DOHH2 (cell line): Measurements from ENCODE around the gene HDAC3.

ENCODE experiments used
- H3F3A ChIP-seq: fragments of 200-600 bp; sonication (generic), shearing (Covaris generic); 2 replicates; pipeline ENCODE4 v1.6.0; 2016; ENCODE audit warnings: antibody characterized with exemption, mild to moderate bottlenecking; ENCODE audit not compliant: control insufficient read depth, insufficient read depth
- H3K27ac ChIP-seq: fragments of 200-600 bp; sonication (generic); 2 replicates; pipeline ENCODE4 v1.5.1; 2014; ENCODE audit warnings: low read depth, mild to moderate bottlenecking, low read length, moderate library complexity
- H3K27me3 ChIP-seq: fragments of 200-600 bp; sonication (generic); 2 replicates; pipeline ENCODE4 v1.6.1; 2014; ENCODE audit warnings: mild to moderate bottlenecking, low read length, mixed read lengths; ENCODE audit not compliant: control insufficient read depth
- H3K36me3 ChIP-seq: fragments of 200-600 bp; sonication (generic); 2 replicates; pipeline ENCODE4 v1.6.1; 2014; ENCODE audit warnings: mild to moderate bottlenecking, low read length, moderate library complexity, mixed read lengths; ENCODE audit not compliant: control insufficient read depth
- H3K4me1 ChIP-seq: fragments of 200-600 bp; sonication (generic); 2 replicates; pipeline ENCODE4 v1.6.1; 2014; ENCODE audit warnings: mild to moderate bottlenecking, low read length, mixed read lengths; ENCODE audit not compliant: control insufficient read depth
- H3K4me2 ChIP-seq: fragments of 200-600 bp; sonication (generic); 2 replicates; pipeline ENCODE4 v1.6.0; 2014; ENCODE audit warnings: mild to moderate bottlenecking, low read length, moderate library complexity
- H3K4me3 ChIP-seq: fragments of 200-600 bp; sonication (generic); 2 replicates; pipeline ENCODE4 v1.5.1; 2014; ENCODE audit warnings: mild to moderate bottlenecking, low read length, mixed read lengths
- H3K79me2 ChIP-seq: fragments of 200-600 bp; sonication (generic); 2 replicates; pipeline ENCODE4 v1.6.1; 2014; ENCODE audit warnings: mild to moderate bottlenecking, low read length, mixed read lengths; ENCODE audit not compliant: control insufficient read depth
- H3K9me2 ChIP-seq: fragments of 200-600 bp; sonication (generic); replicated peaks from 2 replicates; pipeline ENCODE4 v1.6.1; 2014; ENCODE audit warnings: mild to moderate bottlenecking, low read length, mixed read lengths; ENCODE audit not compliant: control insufficient read depth
- H3K9me3 ChIP-seq: fragments of 200-600 bp; sonication (generic); 2 replicates; pipeline ENCODE4 v1.6.1; 2014; ENCODE audit warnings: antibody characterized with exemption, low read length, mixed read lengths; ENCODE audit not compliant: control insufficient read depth, insufficient read depth
- H4K20me1 ChIP-seq: fragments of 200-600 bp; sonication (generic); 2 replicates; pipeline ENCODE4 v1.6.0; 2014; ENCODE audit warnings: low read depth, mild to moderate bottlenecking, antibody characterized with exemption, low read length, moderate library complexity; ENCODE audit not compliant: control insufficient read depth, insufficient read depth
- EZH2phosphoT487 ChIP-seq: fragments of 200-600 bp; sonication (generic); IDR thresholded peaks from 2 replicates; pipeline ENCODE4 v1.6.1; 2017; ENCODE audit warnings: borderline replicate concordance, mild to moderate bottlenecking, antibody characterized with exemption, low read length, moderate library complexity, mixed read lengths
- TF ChIP-seq, protein P1 (sequence below): fragments of 200-600 bp; sonication (generic); IDR thresholded peaks from one replicate; pipeline ENCODE4 v1.5.1; 2014; ENCODE audit warnings: antibody characterized with exemption, mild to moderate bottlenecking, low read depth, low read length; ENCODE audit not compliant: poor library complexity, severe bottlenecking

HDAC3 gene

DNA sequence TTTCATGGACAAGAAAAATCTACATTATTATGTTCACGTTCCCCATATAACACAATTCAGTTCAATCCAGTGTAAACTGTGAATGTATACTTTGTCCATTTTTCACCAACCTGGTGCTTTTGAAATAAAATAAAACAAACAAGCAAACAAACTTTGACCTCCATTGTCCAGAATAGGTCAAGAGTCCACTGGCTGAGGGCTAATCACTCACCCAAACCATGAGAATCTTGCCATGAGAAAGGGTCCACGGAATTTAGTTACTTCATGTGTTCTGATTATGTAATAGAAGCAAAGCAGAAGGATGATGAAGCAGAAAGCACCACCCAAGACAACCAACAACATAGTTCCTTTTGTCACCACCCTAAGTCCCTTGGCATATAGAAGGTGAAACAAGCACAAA, 46.5 kb downstream of the HDAC3 start:
- H3K9me2 ChIP-seq: no peaks in the 10 kb centered on the region
- peaks cover 41% of the 10 kb centered on the region for H3K36me3 ChIP-seq
- H3K79me2 ChIP-seq: peaks cover 39% of the 10 kb centered on the region
- H3K4me2 ChIP-seq: no peak overlapping the region
- peaks cover 31% of the 10 kb centered on the region for H3K4me1 ChIP-seq
- TF ChIP-seq, protein P1, sequence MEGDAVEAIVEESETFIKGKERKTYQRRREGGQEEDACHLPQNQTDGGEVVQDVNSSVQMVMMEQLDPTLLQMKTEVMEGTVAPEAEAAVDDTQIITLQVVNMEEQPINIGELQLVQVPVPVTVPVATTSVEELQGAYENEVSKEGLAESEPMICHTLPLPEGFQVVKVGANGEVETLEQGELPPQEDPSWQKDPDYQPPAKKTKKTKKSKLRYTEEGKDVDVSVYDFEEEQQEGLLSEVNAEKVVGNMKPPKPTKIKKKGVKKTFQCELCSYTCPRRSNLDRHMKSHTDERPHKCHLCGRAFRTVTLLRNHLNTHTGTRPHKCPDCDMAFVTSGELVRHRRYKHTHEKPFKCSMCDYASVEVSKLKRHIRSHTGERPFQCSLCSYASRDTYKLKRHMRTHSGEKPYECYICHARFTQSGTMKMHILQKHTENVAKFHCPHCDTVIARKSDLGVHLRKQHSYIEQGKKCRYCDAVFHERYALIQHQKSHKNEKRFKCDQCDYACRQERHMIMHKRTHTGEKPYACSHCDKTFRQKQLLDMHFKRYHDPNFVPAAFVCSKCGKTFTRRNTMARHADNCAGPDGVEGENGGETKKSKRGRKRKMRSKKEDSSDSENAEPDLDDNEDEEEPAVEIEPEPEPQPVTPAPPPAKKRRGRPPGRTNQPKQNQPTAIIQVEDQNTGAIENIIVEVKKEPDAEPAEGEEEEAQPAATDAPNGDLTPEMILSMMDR: no peak
- no peak for TF ChIP-seq EZH2phosphoT487
- H4K20me1 ChIP-seq: no peaks in the 10 kb centered on the region
- no peaks in the 10 kb centered on the region for H3K27me3 ChIP-seq
- no peak overlapping the region for H3K4me3 ChIP-seq
- H3F3A ChIP-seq: peaks cover 8% of the 10 kb centered on the region; the same call in 1 of the 2 replicates
- no peaks in the 10 kb centered on the region for H3K9me3 ChIP-seq
- H3K27ac ChIP-seq: no peak overlapping the region

DNA sequence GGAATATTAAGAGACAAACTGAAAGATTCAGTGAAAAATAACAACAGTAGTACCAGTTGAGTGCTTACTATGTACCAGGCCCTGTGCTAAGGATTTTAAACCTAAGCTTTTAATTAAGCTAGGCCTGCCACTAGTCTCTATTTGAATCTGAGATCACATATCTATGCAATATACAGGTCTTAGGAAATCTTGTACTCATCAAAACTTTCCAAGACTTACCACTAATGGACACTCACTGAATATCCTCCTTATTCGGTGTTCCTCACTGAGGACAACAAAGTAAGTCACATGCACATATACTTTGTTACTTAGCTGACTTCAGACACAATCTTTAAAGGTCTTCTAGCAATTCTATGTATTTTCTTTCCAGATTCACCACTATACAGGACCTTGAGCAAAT, 50.4 kb downstream of the HDAC3 start:
- H3K79me2 ChIP-seq: peaks cover 30% of the 10 kb centered on the region
- no peak overlapping the region for H3K27ac ChIP-seq
- no peaks in the 10 kb centered on the region for H3K9me2 ChIP-seq
- TF ChIP-seq EZH2phosphoT487: no peak
- TF ChIP-seq, protein P1: no peak
- H3K27me3 ChIP-seq: no peaks in the 10 kb centered on the region
- peaks cover 64% of the 10 kb centered on the region for H3K36me3 ChIP-seq
- no peaks in the 10 kb centered on the region for H3F3A ChIP-seq
- H3K4me3 ChIP-seq: no peak overlapping the region
- H3K4me2 ChIP-seq: peak overlapping the region; percentile 19
- H3K4me1 ChIP-seq: peaks cover 22% of the 10 kb centered on the region
- H4K20me1 ChIP-seq: no peaks in the 10 kb centered on the region
- no peaks in the 10 kb centered on the region for H3K9me3 ChIP-seq

DNA sequence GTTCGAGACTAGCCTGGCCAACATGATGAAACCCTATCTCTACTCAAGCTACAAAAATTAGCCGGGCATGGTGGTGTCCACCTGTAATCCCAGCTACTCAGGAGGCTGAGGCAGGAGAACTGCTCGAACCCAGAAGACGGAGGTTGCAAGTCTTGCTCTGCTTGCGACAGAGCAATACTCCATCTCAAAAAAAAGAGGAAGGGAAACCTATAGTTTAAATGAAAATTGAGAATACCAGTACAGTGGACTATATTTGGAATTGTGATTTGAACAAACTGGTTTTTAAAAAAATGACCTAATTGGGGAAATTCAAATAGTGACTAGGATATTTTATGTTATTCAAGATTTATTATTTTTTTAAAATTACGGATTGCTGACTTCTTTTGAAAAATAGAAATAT, 51.1 kb downstream of the HDAC3 start:
- Histone ChIP-seq H3K9me3 (no peaks in the 10 kb centered on the region), H4K20me1 (no peaks in the 10 kb centered on the region), H3K36me3 (peaks cover 71% of the 10 kb centered on the region), H3F3A (no peaks in the 10 kb centered on the region), H3K27ac (no peak overlapping the region), H3K4me2 (peak overlapping the region; percentile 19), H3K79me2 (peaks cover 23% of the 10 kb centered on the region), H3K9me2 (no peaks in the 10 kb centered on the region), H3K4me3 (no peak overlapping the region), H3K4me1 (peaks cover 22% of the 10 kb centered on the region), H3K27me3 (no peaks in the 10 kb centered on the region)
- TF ChIP-seq, protein P1: no peak
- no peak for TF ChIP-seq EZH2phosphoT487

DNA sequence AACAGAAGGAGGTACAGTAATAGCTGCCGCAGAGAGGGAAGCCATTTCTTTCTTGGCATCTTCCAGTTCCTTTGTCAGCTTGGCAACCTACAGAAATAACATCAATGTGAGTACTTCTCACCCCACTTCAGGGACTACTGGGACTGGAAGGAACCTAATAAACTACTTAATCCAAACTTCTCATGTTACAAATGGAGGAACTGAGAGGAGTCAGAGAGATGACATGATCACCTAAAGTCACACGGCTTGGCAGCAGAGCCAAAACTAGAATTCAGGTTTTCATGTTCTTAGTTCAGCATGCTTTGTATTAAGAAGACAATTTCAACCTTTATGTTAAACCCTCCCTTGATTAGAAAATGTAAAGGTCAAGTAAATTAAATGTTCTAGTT, 62.5 kb downstream of the HDAC3 start:
- H3K36me3 ChIP-seq: peaks cover 87% of the 10 kb centered on the region
- peaks cover 11% of the 10 kb centered on the region for H3F3A ChIP-seq
- H3K9me3 ChIP-seq: no peaks in the 10 kb centered on the region
- H3K27ac ChIP-seq: no peak overlapping the region
- TF ChIP-seq, protein P1: no peak
- TF ChIP-seq EZH2phosphoT487: no peak
- H3K79me2 ChIP-seq: no peaks in the 10 kb centered on the region
- H3K4me3 ChIP-seq: no peak overlapping the region
- no peak overlapping the region for H3K4me2 ChIP-seq
- peaks cover 18% of the 10 kb centered on the region for H3K4me1 ChIP-seq
- no peaks in the 10 kb centered on the region for H3K27me3 ChIP-seq
- no peaks in the 10 kb centered on the region for H3K9me2 ChIP-seq
- H4K20me1 ChIP-seq: no peaks in the 10 kb centered on the region
